Nasal cavity respiratory epithelium epithelial cell of viscerocranial mucosa (primary cell): ENCODE results near the gene PHGDH. TPM values are rescaled to one million over a fixed set of nuclear protein-coding genes. Genes with fewer than 3 reads are reported as not detected.

Source experiments
- total RNA-seq: library from RNA; depleted of rRNA; stranded (reverse); fragments of >200 nt; gene quantifications from 2 replicates; pipeline ENCODE4 v1.2.3, GENCODE V29; 2014

Gene PHGDH
- 170 and 347 TPM in 2 replicates for total RNA-seq

GRCh38 chr1:119711804-119712341 is at the start of gene PHGDH:
Gene PHGDH (plus strand): TSS chr1:119711934. CDS start chr1:119712023, 89 bp downstream.

GRCh38 chr1:119768778-119769177 is 57.0 kb downstream of the PHGDH start, which contains the start of gene HMGCS2:
Gene HMGCS2 (minus strand): TSS chr1:119768905. CDS start chr1:119768844, 61 bp downstream.

Other genes starting within 250 kb of the PHGDH start
- not detected in 2 replicates for gene HSD3B1, start 204.7 kb upstream of the PHGDH start, total RNA-seq
- 8.5 and 12.6 TPM in 2 replicates for gene ZNF697, start 63.7 kb upstream of the PHGDH start, total RNA-seq
- 2.1 TPM in 1 of 2 replicates, not detected in the other for gene HMGCS2, start 57.0 kb downstream of the PHGDH start, total RNA-seq
- not detected in 2 replicates for gene REG4, start 99.5 kb downstream of the PHGDH start, total RNA-seq
- not detected in 2 replicates for gene ADAM30, start 184.6 kb downstream of the PHGDH start, total RNA-seq